DND-41 (cell line): ENCODE results near the gene BRSK2.

Experiments used
- EZH2 ChIP-seq: IDR thresholded peaks from 3 replicates; pipeline ENCODE4 v1.6.1; 2012; ENCODE audit warnings: borderline replicate concordance, low read depth, mild to moderate bottlenecking, moderate library complexity, low read length, inconsistent platforms; ENCODE audit not compliant: severe bottlenecking
- TF ChIP-seq, protein P1 (sequence below): IDR thresholded peaks from 2 replicates; pipeline ENCODE4 v1.5.1; 2012; ENCODE audit warnings: borderline replicate concordance, low read length, moderate library complexity, mild to moderate bottlenecking; ENCODE audit not compliant: poor library complexity, severe bottlenecking; ENCODE audit errors: extremely low read depth

DNA sequence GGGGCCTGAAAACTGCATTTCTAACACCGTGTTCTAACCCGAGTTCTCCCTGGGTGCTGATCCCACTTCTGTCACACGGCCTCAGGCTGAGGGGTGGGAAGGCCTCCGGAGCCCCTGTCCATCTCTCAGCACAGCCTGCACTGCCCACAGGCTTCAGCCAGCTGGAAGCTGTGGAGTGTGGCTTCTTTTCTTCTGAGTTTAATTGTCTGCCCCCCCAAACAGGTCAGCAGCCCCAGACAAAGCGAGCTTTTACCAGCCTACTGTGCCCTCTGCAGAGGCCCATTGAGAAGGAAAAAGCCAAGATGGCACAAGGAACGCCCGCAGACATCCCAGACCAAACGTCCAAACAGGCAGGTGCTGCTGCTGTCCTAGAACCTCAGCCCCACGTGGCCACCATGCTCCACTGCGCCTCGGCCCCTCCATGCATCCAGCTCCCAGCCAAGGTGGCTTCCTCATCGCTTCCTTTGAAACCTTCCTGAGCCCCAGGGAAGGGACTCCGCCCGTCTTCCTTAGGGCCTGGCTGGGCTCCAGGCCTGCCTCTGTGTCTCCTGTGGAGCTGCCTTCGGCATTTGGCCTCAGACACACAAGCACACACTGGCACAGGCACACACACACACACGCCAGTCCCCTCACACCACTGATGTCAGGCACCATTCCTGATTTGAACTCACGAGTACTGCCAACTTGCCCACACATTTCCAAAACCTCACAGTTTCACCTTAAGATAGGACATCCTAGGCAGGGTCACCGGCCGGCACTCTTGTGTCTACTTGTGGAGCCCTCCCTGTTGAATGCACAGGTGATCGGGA is 95.2 kb downstream of the BRSK2 start:
- TF ChIP-seq, protein P1, sequence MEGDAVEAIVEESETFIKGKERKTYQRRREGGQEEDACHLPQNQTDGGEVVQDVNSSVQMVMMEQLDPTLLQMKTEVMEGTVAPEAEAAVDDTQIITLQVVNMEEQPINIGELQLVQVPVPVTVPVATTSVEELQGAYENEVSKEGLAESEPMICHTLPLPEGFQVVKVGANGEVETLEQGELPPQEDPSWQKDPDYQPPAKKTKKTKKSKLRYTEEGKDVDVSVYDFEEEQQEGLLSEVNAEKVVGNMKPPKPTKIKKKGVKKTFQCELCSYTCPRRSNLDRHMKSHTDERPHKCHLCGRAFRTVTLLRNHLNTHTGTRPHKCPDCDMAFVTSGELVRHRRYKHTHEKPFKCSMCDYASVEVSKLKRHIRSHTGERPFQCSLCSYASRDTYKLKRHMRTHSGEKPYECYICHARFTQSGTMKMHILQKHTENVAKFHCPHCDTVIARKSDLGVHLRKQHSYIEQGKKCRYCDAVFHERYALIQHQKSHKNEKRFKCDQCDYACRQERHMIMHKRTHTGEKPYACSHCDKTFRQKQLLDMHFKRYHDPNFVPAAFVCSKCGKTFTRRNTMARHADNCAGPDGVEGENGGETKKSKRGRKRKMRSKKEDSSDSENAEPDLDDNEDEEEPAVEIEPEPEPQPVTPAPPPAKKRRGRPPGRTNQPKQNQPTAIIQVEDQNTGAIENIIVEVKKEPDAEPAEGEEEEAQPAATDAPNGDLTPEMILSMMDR: no peak
- TF ChIP-seq EZH2: no peak
